Stimulated activated effector memory CD8-positive, alpha-beta T cell treated with anti-CD3 and anti-CD28 coated beads, Interleukin-12 subunit alpha, Interleukin-12 subunit beta, amount 100 ng/mL, for 72 hours (primary cell): Measurements from ENCODE around the gene ZNHIT6.

Source experiments
- ATAC-seq: fragments of 150-1000 bp; cut with Tn5 transposase; 2 replicates; pipeline ENCODE4 v1.10.0; 2021
- DNase-seq, 2 donors: peaks; one replicate each; pipeline ENCODE4 v3.0.0; 2021 to 2022; ENCODE audit warnings: low spot score in 2 of 2
- H3K27ac Mint-ChIP-seq: one replicate; pipeline ENCODE4 v1.8.0; 2022; ENCODE audit warnings: mild to moderate bottlenecking, mixed read lengths
- H3K36me3 Mint-ChIP-seq: one replicate; pipeline ENCODE4 v1.8.0; 2022; ENCODE audit warnings: mild to moderate bottlenecking, mixed read lengths
- H3K4me1 Mint-ChIP-seq: one replicate; pipeline ENCODE4 v1.8.0; 2022; ENCODE audit warnings: mixed read lengths
- H3K4me3 Mint-ChIP-seq: one replicate; pipeline ENCODE4 v1.8.0; 2022; ENCODE audit warnings: mild to moderate bottlenecking, mixed read lengths
- H3K9me3 Mint-ChIP-seq: one replicate; pipeline ENCODE4 v1.8.0; 2022; ENCODE audit warnings: mixed read lengths

The ZNHIT6 gene

DNA sequence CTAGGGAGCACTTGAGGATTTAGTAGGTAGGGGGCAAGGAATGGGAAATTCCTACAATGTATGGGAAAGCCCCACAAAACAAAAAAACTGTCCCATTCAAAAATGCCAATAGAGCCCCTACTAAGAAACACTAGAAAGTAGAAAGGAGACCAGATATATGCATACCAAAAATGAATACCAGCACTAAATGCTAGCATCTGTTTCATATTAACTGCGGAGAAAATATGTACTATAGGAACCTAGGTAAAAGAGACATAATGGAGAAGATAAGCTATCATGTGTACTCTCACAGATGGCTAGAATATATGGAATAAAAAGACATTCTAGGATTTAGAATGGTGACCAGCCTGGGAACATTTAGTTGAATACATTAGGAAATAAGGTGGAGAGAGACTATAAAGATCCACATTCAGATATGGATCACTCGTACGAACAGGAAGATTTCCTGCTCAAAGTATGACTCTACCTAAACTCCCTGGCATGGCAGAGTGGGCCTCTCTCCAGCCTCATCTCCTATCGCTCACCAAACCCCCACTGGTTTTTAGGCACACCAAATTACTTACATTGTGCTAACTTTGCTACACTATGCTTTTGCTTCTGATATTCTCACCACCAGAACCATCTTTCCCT lies 18.3 kb downstream of the ZNHIT6 start:
- Mint-ChIP-seq H3K9me3 (no peaks in the 10 kb centered on the region), H3K4me3 (no peak overlapping the region), H3K36me3 (peaks cover 56% of the 10 kb centered on the region), H3K27ac (no peak overlapping the region), H3K4me1 (peaks cover 10% of the 10 kb centered on the region)
- DNase-seq (no peak), ATAC-seq (no peak)

DNA sequence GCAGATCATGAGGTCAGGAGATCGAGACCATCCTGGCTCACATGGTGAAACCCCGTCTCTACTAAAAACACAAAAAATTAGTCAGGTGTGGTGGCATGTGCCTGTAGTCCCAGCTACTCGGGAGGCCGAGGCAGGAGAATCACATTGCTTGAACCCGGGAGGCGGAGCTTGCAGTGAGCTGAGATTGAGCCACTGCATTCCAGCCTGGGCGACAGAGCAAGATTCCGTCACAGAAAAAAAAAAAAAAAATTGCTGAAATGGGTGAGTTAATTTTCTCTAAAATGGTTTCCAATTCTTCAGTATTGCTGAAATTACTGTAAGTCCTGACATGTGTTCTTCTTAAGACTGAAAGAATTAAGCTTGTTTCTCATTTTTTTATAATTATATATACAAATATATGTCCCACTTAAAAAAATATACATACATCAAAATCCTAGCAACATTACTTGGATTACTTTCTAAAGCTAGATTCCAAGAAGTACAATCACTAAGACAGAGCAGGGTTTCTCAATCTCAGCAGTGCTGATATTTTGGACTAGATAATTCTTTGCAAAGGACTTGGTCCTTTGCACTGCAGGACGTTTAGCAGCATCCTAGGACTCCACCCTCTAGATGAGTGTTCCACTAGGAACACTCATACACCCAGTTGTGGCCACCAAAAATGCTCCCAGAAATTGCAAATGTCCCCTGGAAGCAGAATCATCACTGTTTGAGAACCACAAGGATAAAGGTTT lies 24.8 kb downstream of the ZNHIT6 start:
- Mint-ChIP-seq H3K36me3 (peaks cover 45% of the 10 kb centered on the region), H3K27ac (no peak overlapping the region), H3K4me3 (no peak overlapping the region), H3K4me1 (peaks cover 6% of the 10 kb centered on the region), H3K9me3 (no peaks in the 10 kb centered on the region)
- DNase-seq (no peak), ATAC-seq (no peak)

DNA sequence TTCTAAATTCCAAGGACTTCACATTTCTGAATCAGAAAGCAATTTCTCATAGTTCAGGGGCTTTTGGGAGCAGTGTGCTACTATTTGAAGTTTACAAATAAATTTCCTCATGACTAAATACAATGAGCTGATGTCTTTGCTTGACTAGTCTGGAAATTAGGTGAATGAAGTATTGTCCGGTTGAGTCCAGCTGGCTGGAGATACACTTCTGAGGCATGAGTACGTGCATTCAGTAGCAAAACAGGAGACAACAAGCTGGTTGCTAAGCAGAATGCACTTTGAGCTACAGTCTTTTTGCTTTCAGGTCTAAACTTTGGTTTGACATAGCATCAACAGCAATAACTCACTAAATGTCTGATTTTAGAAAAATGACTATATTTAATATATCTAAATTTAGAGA lies 27.1 kb downstream of the ZNHIT6 start:
- ATAC-seq (no peak), DNase-seq (no peak)
- Mint-ChIP-seq H3K36me3 (peaks cover 52% of the 10 kb centered on the region), H3K4me1 (peaks cover 6% of the 10 kb centered on the region), H3K27ac (no peak overlapping the region), H3K4me3 (no peak overlapping the region), H3K9me3 (no peaks in the 10 kb centered on the region)

DNA sequence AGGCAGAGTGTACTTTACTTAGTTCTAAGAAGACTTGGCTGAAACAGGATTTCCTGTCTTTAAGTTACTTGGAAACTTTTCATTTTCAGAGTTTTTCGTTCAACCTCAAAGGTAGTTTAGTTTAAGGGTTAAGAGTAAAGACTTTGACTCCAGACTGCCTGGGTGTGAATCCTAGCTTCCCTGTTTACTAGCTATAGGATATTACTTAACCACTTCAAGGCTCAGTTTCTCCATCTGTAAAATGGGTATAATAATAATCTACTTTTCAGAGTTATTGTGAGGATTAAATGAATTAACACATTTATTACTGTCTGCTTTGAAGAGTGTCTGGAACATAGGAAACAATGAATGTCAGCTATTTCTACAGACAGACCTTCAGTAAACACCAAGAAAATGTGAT lies 30.0 kb downstream of the ZNHIT6 start:
- Mint-ChIP-seq H3K9me3 (no peaks in the 10 kb centered on the region), H3K27ac (no peak overlapping the region), H3K4me1 (no peaks in the 10 kb centered on the region), H3K36me3 (peaks cover 76% of the 10 kb centered on the region), H3K4me3 (no peak overlapping the region)
- DNase-seq = no peak
- ATAC-seq = no peak

DNA sequence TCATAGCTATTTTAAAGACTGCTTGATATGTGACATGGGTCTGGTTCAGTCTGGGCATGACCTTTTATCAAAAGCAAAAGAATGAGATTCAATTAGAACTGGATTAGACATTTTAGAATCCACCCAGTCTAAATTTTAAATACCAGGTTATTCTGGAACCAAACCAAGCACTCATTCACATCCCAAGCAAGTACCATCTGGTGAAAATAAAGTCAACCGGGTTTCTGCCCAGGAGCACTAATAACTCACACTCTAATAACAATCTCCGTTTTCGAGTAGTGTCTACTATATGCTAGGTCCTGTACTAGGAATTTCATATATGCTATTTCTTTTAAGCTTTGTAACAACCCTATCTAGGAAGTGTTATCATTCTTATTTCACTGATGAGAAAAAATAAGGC lies 30.6 kb downstream of the ZNHIT6 start:
- Mint-ChIP-seq H3K9me3 (no peaks in the 10 kb centered on the region), H3K4me1 (no peaks in the 10 kb centered on the region), H3K36me3 (peaks cover 77% of the 10 kb centered on the region), H3K4me3 (no peak overlapping the region), H3K27ac (no peak overlapping the region)
- ATAC-seq (no peak), DNase-seq (no peak)

DNA sequence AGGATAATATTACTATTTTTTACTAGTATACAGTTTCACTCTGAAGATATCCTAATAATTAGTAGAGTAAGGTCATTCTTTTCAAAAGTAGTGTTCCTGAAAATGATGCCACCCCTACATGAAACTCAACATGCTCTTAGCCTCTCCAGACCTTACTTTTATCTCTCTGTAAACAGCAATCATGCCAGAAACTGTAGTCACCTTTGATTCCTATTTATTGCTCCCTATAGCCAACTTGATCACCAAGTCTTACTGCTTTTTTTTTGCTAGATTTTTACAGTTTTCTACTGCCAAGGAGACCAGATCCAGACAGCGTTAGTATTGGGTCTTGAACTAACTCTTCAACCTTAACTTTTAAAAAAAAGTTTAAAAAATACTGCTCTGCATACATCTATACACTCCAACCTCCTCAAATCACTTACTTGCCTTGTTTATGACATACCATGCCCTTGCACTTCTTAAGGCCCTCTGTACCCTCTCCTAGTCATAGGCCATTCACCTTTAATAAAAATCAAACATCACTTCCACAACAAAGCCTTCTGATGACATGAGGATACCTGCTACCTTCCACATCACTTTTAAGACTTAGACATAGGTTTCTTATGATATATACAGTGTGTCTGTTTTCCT lies 36.1 kb downstream of the ZNHIT6 start:
- H3K36me3 Mint-ChIP-seq = peaks cover 79% of the 10 kb centered on the region
- no peaks in the 10 kb centered on the region for H3K4me1 Mint-ChIP-seq
- H3K9me3 Mint-ChIP-seq = no peaks in the 10 kb centered on the region
- H3K27ac Mint-ChIP-seq = no peak overlapping the region
- DNase-seq (no peak), ATAC-seq (no peak)
- no peak overlapping the region for H3K4me3 Mint-ChIP-seq

DNA sequence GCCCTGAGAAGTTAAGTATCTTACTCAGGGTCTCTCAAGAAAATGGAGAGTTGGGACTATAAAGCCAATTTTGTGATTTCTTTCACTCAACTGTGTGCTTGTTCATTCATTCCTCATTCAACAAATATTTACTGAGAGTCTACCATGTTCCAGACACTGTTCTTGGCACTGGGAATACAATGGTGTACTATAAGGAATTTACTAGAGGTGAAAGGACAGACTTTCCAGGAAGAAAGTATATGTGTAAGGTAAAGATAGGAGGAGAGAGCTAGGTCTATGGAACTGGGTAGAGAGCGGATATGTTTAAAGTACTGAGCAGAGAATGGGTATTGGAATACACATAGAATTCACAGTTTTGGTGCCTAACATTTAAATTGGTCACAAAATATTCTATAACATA lies 42.3 kb downstream of the ZNHIT6 start:
- DNase-seq (no peak), ATAC-seq (no peak)
- Mint-ChIP-seq H3K4me1 (no peaks in the 10 kb centered on the region), H3K27ac (no peak overlapping the region), H3K36me3 (peaks cover 50% of the 10 kb centered on the region), H3K4me3 (no peak overlapping the region), H3K9me3 (no peaks in the 10 kb centered on the region)

DNA sequence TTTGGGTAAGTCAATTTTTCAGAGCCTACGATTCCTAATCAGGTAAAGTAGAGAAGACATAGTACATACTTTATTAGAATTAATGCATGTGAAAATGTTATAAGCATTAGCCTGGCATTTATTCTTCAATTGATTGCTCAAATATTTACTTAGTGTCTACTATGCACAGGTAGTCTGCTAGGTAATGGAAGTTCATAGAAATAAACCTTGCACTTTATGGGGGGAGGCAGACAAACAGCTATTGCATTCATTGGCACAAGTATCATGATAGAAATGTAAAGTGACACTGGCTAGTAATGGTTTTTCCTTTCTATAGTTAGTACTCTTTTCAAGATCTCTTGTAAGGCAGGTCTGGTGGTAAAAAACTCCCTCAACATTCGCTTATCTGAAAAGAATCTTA lies 44.9 kb downstream of the ZNHIT6 start:
- no peak overlapping the region for H3K4me3 Mint-ChIP-seq
- peaks cover 32% of the 10 kb centered on the region for H3K36me3 Mint-ChIP-seq
- H3K9me3 Mint-ChIP-seq = no peaks in the 10 kb centered on the region
- DNase-seq (no peak), ATAC-seq (no peak)
- H3K4me1 Mint-ChIP-seq = no peaks in the 10 kb centered on the region
- H3K27ac Mint-ChIP-seq = no peak overlapping the region

DNA sequence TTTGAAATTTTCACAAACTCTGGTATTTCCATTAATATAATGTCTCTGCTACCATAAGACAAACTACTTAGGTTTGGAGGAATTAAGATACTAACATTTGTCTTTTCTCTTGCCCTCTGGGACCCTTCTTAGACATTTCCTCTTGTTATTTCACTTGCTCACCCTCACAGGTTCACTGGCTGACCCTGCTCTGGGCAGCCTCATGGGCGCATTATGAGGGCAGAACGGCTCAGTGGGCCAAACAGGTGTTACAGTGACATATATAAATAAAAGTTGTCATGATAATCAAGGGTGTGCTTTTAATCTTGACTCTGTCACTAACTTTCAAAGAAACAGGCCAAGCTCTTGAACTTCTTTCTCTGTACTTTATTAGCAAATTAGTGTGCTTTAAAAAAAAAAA lies 46.5 kb downstream of the ZNHIT6 start:
- H3K9me3 Mint-ChIP-seq = no peaks in the 10 kb centered on the region
- no peak overlapping the region for H3K4me3 Mint-ChIP-seq
- ATAC-seq (no peak), DNase-seq (no peak)
- no peaks in the 10 kb centered on the region for H3K4me1 Mint-ChIP-seq
- peaks cover 30% of the 10 kb centered on the region for H3K36me3 Mint-ChIP-seq
- peak overlapping the region; percentile 48 for H3K27ac Mint-ChIP-seq

DNA sequence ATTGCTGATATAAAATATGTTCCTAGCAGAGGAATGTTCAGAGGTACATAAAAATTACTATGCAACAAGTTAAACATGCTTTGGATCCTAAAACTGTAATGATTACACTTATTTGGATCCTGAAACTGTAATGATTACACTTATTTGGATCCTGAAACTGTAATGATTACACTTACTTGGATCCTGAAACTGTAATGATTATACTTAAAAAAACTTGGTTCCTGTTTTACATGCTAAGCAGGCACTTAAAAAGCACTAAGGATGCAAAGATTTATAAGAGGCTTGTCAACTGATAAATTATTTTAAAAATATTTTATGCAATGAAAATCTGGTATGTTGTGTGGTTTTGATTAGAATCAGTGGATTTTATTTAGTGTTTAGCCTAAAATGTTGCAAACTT lies 47.7 kb downstream of the ZNHIT6 start:
- H3K4me1 Mint-ChIP-seq = no peaks in the 10 kb centered on the region
- no peak for ATAC-seq
- no peak overlapping the region for H3K4me3 Mint-ChIP-seq
- H3K9me3 Mint-ChIP-seq = no peaks in the 10 kb centered on the region
- no peak for DNase-seq
- H3K36me3 Mint-ChIP-seq = peaks cover 39% of the 10 kb centered on the region
- H3K27ac Mint-ChIP-seq = no peak overlapping the region

DNA sequence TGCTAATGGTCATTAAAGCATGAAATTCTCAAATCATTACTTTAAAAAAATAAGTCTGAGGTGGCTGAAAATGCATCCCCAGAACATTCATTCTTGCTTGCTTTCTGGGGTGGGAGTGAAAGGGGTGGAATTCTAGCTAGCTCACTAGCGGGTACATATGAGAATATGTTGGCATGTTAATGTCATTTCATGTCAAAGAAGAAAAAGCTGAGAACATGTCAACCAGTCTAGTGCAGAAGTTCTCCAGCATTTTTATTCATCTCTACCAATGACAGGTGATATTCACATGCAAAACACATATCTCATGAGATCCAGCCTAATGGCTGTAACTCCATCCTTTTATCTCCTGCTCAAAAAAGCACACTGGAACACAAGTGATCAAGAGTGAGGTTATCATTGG lies 49.1 kb downstream of the ZNHIT6 start:
- no peak for DNase-seq
- no peak for ATAC-seq
- Mint-ChIP-seq H3K9me3 (no peaks in the 10 kb centered on the region), H3K4me3 (no peak overlapping the region), H3K4me1 (no peaks in the 10 kb centered on the region), H3K27ac (no peak overlapping the region), H3K36me3 (peaks cover 46% of the 10 kb centered on the region)

DNA sequence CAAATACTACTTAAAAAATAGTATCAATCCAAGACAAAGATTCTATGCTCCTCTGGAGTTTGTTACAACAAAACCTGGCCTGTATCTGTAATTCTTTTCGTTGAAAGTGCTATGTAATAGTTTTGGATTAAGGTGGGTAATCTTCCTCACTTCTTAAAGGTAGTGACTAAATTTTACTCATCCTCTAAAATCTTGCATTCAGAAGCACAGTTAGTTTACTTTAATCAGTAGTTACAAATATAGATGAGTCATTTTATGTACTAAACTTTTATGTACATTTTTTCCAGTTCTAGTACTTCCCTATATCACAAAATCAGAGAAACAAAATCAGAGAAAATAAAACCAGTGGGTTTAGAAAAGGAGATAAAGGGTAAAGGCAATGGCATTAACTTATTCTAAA lies 51.3 kb downstream of the ZNHIT6 start:
- H3K4me3 Mint-ChIP-seq = no peak overlapping the region
- ATAC-seq (no peak), DNase-seq (no peak)
- H3K27ac Mint-ChIP-seq = no peak overlapping the region
- H3K36me3 Mint-ChIP-seq = peaks cover 56% of the 10 kb centered on the region
- H3K4me1 Mint-ChIP-seq = no peaks in the 10 kb centered on the region
- H3K9me3 Mint-ChIP-seq = no peaks in the 10 kb centered on the region

DNA sequence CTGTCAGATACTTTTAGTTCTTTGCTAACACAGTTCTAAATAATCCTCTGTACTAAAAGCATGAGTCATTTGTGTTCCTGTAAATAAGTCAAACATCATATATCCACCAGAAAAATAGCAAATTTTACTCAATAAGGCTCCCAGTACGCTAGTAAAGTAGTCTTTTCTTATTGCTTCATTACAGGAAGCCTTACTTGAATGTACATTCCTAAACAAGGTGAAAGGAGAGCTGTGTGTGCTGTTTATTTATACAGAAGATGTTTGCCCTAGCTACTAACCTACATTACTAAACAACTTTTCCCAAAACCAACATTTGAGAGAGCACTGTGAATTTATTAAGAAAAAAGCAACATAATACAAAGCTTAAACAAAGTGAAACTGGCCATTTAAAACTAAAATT lies 52.0 kb downstream of the ZNHIT6 start:
- ATAC-seq = no peak
- H3K36me3 Mint-ChIP-seq = peaks cover 55% of the 10 kb centered on the region

DNA sequence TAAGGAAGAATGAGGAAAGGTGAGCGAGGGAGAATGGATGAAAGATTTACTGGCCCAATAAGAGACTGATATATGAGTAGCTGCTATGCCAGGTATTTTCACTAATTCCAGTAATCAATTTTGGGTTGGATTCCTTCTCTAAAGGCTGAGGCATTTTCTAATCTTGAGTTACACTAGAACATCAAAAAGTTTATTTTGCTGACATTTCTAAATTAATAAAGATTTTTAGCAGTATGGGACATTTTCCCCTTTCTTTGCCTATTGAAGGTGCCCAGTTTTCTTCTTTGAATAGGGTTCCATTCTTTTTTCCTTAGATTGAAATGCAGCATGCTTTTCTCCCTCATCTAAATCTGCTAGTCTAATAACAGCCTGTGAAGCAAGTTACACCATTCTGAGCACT lies 52.9 kb downstream of the ZNHIT6 start:
- H3K4me3 Mint-ChIP-seq = no peak overlapping the region
- H3K36me3 Mint-ChIP-seq = peaks cover 56% of the 10 kb centered on the region

More for the DNA sequence above, 52.0 kb downstream of the ZNHIT6 start:
- Mint-ChIP-seq H3K4me1 (no peaks in the 10 kb centered on the region), H3K9me3 (no peaks in the 10 kb centered on the region), H3K27ac (no peak overlapping the region), H3K4me3 (no peak overlapping the region)
- DNase-seq = no peak

DNA sequence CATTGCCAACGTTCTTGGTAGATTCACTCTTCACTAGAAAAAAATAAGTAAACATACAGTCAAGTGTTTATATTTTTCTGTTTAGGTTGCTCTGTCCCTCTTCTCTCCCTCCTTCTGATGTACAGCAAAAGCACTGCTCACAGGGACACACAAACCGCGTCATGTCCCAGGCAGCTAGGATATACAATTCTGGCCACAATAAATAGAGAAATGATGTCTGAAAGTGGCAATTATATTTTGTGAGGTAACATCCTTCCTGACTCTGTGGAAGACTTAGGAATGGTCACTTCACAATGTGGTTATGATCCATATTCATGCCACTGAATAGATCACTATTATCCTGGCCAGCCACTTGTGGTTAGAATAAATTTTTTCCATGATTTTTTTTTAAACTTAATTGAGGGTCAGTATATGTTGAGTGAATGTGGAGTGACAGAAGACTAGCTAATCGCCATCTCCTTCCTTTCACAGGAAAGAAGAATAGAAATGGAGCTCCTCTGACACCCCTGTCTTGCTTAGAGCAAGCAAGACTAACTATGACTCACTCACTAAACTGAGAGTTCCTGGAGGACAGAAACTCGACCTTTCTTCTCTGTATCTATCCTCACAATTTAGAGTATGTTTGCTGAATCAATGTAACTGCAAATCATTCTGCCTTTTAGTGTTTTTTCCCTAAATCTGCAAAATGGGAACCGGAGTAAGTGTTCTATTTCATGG lies 54.0 kb downstream of the ZNHIT6 start:
- Mint-ChIP-seq H3K9me3 (peaks cover under 1% of the 10 kb centered on the region), H3K27ac (no peak overlapping the region), H3K4me3 (no peak overlapping the region), H3K36me3 (peaks cover 61% of the 10 kb centered on the region), H3K4me1 (no peaks in the 10 kb centered on the region)
- no peak for DNase-seq
- peak; percentile 49 for ATAC-seq

More for the DNA sequence above, 52.9 kb downstream of the ZNHIT6 start:
- Mint-ChIP-seq H3K4me1 (no peaks in the 10 kb centered on the region), H3K9me3 (no peaks in the 10 kb centered on the region), H3K27ac (no peak overlapping the region)
- DNase-seq (no peak), ATAC-seq (no peak)
